DMS 273 (cell line): ENCODE data around the gene ST6GALNAC2.
"Not testable (repeated sequence)": the region's sequence is repeated elsewhere in the genome, so short reads cannot be mapped to it uniquely, and the experiment has no call there.

ENCODE experiments used
- DNase-seq: peaks from one replicate; lab custom pipeline; 2025; ENCODE audit not compliant: unreplicated experiment; lab: John Stamatoyannopoulos, UW

ST6GALNAC2 gene

GRCh38 chr17:76585649-76586593 is at the start of gene ST6GALNAC2:
Gene ST6GALNAC2, minus strand, starts transcription at chr17:76585860. Its CDS starts 52 bp downstream, at chr17:76585808.
- peak; percentile 73 for DNase-seq

GRCh38 chr17:76635039-76635438 is 49.4 kb upstream of the ST6GALNAC2 start:
- no peak for DNase-seq

GRCh38 chr17:76633628-76634328 is 48.1 kb upstream of the ST6GALNAC2 start:
- DNase-seq: no peak

- no peak for DNase-seq
Observed at GRCh38 chr17:76631821-76632565, 46.3 kb upstream of the ST6GALNAC2 start.

- no peak for DNase-seq
Observed at GRCh38 chr17:76630151-76630550, 44.5 kb upstream of the ST6GALNAC2 start.

GRCh38 chr17:76627510-76627909 is 41.9 kb upstream of the ST6GALNAC2 start:
- no peak for DNase-seq

- no peak for DNase-seq
Observed at GRCh38 chr17:76626442-76626841, 40.8 kb upstream of the ST6GALNAC2 start.

GRCh38 chr17:76625496-76625895 is 39.8 kb upstream of the ST6GALNAC2 start:
- no peak for DNase-seq

- DNase-seq: peak; percentile 82
Observed at GRCh38 chr17:76623271-76624146, 37.8 kb upstream of the ST6GALNAC2 start.

- DNase-seq: no peak
Observed at GRCh38 chr17:76617838-76618237, 32.2 kb upstream of the ST6GALNAC2 start.

- no peak for DNase-seq
Observed at GRCh38 chr17:76614912-76615617, 29.4 kb upstream of the ST6GALNAC2 start.

- DNase-seq: not testable (repeated sequence)
Observed at GRCh38 chr17:76614064-76614759, 28.6 kb upstream of the ST6GALNAC2 start.

GRCh38 chr17:76612977-76613851 is 27.6 kb upstream of the ST6GALNAC2 start:
- DNase-seq: no peak

GRCh38 chr17:76612465-76612864 is 26.8 kb upstream of the ST6GALNAC2 start:
- no peak for DNase-seq

GRCh38 chr17:76611758-76612157 is 26.1 kb upstream of the ST6GALNAC2 start:
- no peak for DNase-seq

- not testable (repeated sequence) for DNase-seq
Observed at GRCh38 chr17:76611080-76611749, 25.6 kb upstream of the ST6GALNAC2 start.

GRCh38 chr17:76606685-76607084 is 21.0 kb upstream of the ST6GALNAC2 start:
- DNase-seq: not testable (repeated sequence)

- DNase-seq: no peak
Observed at GRCh38 chr17:76601065-76601464, 15.4 kb upstream of the ST6GALNAC2 start.
